K562 (cell line): ENCODE results near the gene VSIG10L. TPM values are rescaled to one million over a fixed set of nuclear protein-coding genes. Genes with fewer than 3 reads are reported as not detected.

ENCODE experiments used
- ARID1B ChIP-seq: fragments of 450-650 bp; IDR thresholded peaks from 2 replicates; pipeline ENCODE4 v1.6.1; 2016; ENCODE audit warnings: antibody characterized with exemption, mild to moderate bottlenecking, inconsistent platforms
- CBX8 ChIP-seq: fragments of 200-600 bp; sonication (generic); IDR thresholded peaks from 2 replicates; pipeline ENCODE4 v1.6.1; 2012; ENCODE audit warnings: borderline replicate concordance, mixed run types, low read depth, mild to moderate bottlenecking, moderate library complexity, mixed read lengths, low read length, control low read depth, inconsistent platforms; ENCODE audit not compliant: poor library complexity, severe bottlenecking; ENCODE audit errors: extremely low read depth
- CC2D1A ChIP-seq: fragments of 450-650 bp; IDR thresholded peaks from 2 replicates; pipeline ENCODE4 v1.6.1; 2017; ENCODE audit warnings: mild to moderate bottlenecking
- CHD4 ChIP-seq: fragments of 200-600 bp; sonication (generic); IDR thresholded peaks from 3 replicates; pipeline ENCODE4 v1.6.1; 2012; ENCODE audit warnings: low read depth, mild to moderate bottlenecking, mixed read lengths, low read length, inconsistent platforms; ENCODE audit not compliant: insufficient read depth, insufficient replicate concordance, poor library complexity, severe bottlenecking
- CTCFL ChIP-seq: IDR thresholded peaks from 2 replicates; pipeline ENCODE4 v1.6.1; 2011; ENCODE audit warnings: borderline replicate concordance, low read depth, mild to moderate bottlenecking, moderate library complexity, low read length; ENCODE audit not compliant: insufficient read depth, poor library complexity, severe bottlenecking
- NR2F6 ChIP-seq: fragments of 450-650 bp; formaldehyde crosslinking; IDR thresholded peaks from 2 replicates; pipeline ENCODE4 v1.4.0; 2020; ENCODE audit warnings: mild to moderate bottlenecking
- RCOR1 ChIP-seq, 2 experiments: IDR thresholded peaks; 2 replicates each; pipeline ENCODE4 v1.6.1; 2012; ENCODE audit warnings: low read depth in 2 of 2, low read length in 2 of 2, borderline replicate concordance in 1 of 2, improper control_type of control experiment in 1 of 2
- SMARCA4 ChIP-seq: fragments of 450-650 bp; IDR thresholded peaks from 2 replicates; pipeline ENCODE4 v1.6.1; 2016
- TAF15 ChIP-seq: fragments of 200-400 bp; formaldehyde crosslinking; IDR thresholded peaks from 2 replicates; pipeline ENCODE4 v1.6.1; 2017; ENCODE audit warnings: mild to moderate bottlenecking, low read depth, low read length, moderate library complexity
- TFE3 ChIP-seq: fragments of 450-650 bp; formaldehyde crosslinking; IDR thresholded peaks from 2 replicates; pipeline ENCODE4 v1.4.0; 2020; ENCODE audit warnings: mild to moderate bottlenecking, mixed read lengths
- TRIM28 ChIP-seq: fragments of 450-650 bp; IDR thresholded peaks from 2 replicates; pipeline ENCODE4 v1.6.1; 2017
- ZNF586 ChIP-seq: fragments of 450-650 bp; formaldehyde crosslinking; conservative IDR thresholded peaks from 2 replicates; pipeline ENCODE4 v1.4.0; 2020; ENCODE audit warnings: mild to moderate bottlenecking, moderate library complexity
- ZSCAN32 ChIP-seq: fragments of 450-650 bp; formaldehyde crosslinking; IDR thresholded peaks from 2 replicates; pipeline ENCODE4 v1.4.0; 2020; ENCODE audit warnings: mild to moderate bottlenecking, moderate library complexity
- polyA plus RNA-seq, 8 experiments: library from polyadenylated mRNA; depleted of rRNA in 4 of 8; stranded (reverse) in 5 of 8; unstranded in 3 of 8; fragments of >200 nt; fragmentation: Nextera tagmentation in 2 of 8; fragmentation: Illumina TruSeq in 1 of 8; extraction: Ambion mirVana in 2 of 8; extraction: Trizol in 1 of 8; gene quantifications; 2 replicates each; pipeline versions ENCODE4 v1.2.1 to v1.2.3, GENCODE V29; 2011 to 2014; ENCODE audit warnings: inconsistent platforms in 1 of 8, missing spikeins in 1 of 8
- total RNA-seq, 7 experiments: library from RNA; depleted of rRNA in 6 of 7; stranded (reverse); fragments of >200 nt in 6 of 7; fragmentation: Illumina TruSeq in 2 of 7; extraction: Trizol in 2 of 7; gene quantifications; 2 replicates each; pipeline versions ENCODE4 v1.2.1 to v1.2.3, GENCODE V29; 2011 to 2021; ENCODE audit warnings: low replicate concordance in 1 of 7
- TF ChIP-seq, protein P1 (sequence below): fragments of 150-350 bp; conservative IDR thresholded peaks from 2 replicates; pipeline ENCODE4 v1.6.1; 2014; ENCODE audit warnings: low read length
- TF ChIP-seq, protein P2 (sequence below): fragments of 250-450 bp; sonication (Bioruptor Pico); IDR thresholded peaks from 2 replicates; pipeline ENCODE4 v1.4.0; 2020; ENCODE audit warnings: mild to moderate bottlenecking

Gene VSIG10L
- total and polyA plus RNA-seq, 9 of the 15 experiments (the other 6 are each of a cell fraction or from before 2014, with no cell fraction given), result 1.1 to 7.6 (median 2.2) TPM

DNA sequence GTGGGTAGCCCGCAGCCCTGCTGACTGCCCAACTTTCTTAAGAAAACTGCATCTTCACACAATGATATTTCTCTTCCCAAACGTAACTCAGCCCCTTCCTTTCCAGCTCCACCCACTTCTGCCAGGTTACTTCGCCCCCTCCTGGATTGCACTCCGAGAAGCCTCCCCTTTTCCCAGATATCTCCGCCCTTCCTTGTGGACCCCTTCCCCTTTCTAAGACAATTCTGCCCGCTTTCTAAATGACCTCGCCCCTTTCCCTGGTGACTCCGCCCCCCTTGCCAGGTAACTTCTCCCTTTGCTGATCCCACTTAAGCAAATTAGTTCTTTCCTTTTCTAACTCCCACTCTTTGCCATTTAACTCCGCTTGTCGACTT, 2.6 kb downstream of the VSIG10L start (continued):
- TF ChIP-seq SMARCA4, result peak; percentile 58
- TF ChIP-seq ZNF586 (CRISPR knock-in tag), result 0 out of 2 replicates have a peak, but pooled peaks have one; percentile 51
- peak; percentile 39; the same call in 1 of the 2 replicates for TF ChIP-seq TRIM28
- no peak for TF ChIP-seq RCOR1 (IDR thresholded peaks at IDR 0.05; ENCODE audit: borderline replicate concordance in 1 of 2, low read depth in 2 of 2, low read length in 2 of 2)
- TF ChIP-seq TFE3 (CRISPR knock-in tag), result no peak
- TF ChIP-seq CTCFL, result peak; percentile 11
- no peak for TF ChIP-seq NR2F6 (CRISPR knock-in tag)
- TF ChIP-seq, protein P1, sequence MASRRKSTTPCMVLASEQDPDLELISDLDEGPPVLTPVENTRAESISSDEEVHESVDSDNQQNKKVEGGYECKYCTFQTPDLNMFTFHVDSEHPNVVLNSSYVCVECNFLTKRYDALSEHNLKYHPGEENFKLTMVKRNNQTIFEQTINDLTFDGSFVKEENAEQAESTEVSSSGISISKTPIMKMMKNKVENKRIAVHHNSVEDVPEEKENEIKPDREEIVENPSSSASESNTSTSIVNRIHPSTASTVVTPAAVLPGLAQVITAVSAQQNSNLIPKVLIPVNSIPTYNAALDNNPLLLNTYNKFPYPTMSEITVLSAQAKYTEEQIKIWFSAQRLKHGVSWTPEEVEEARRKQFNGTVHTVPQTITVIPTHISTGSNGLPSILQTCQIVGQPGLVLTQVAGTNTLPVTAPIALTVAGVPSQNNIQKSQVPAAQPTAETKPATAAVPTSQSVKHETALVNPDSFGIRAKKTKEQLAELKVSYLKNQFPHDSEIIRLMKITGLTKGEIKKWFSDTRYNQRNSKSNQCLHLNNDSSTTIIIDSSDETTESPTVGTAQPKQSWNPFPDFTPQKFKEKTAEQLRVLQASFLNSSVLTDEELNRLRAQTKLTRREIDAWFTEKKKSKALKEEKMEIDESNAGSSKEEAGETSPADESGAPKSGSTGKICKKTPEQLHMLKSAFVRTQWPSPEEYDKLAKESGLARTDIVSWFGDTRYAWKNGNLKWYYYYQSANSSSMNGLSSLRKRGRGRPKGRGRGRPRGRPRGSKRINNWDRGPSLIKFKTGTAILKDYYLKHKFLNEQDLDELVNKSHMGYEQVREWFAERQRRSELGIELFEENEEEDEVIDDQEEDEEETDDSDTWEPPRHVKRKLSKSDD, result no peak
- TF ChIP-seq ZSCAN32, result no peak
- TF ChIP-seq, protein P2, sequence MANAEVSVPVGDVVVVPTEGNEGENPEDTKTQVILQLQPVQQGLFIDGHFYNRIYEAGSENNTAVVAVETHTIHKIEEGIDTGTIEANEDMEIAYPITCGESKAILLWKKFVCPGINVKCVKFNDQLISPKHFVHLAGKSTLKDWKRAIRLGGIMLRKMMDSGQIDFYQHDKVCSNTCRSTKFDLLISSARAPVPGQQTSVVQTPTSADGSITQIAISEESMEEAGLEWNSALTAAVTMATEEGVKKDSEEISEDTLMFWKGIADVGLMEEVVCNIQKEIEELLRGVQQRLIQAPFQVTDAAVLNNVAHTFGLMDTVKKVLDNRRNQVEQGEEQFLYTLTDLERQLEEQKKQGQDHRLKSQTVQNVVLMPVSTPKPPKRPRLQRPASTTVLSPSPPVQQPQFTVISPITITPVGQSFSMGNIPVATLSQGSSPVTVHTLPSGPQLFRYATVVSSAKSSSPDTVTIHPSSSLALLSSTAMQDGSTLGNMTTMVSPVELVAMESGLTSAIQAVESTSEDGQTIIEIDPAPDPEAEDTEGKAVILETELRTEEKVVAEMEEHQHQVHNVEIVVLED (CRISPR knock-in tag), result no peak
- TF ChIP-seq CC2D1A, result no peak
- TF ChIP-seq ARID1B, result peak; percentile 65
- no peak for TF ChIP-seq TAF15
- TF ChIP-seq CBX8, result no peak
- TF ChIP-seq CHD4, result no peak
